Adipocyte (in vitro differentiated cells): ENCODE data around the gene CCDC184.
"Not testable (repeated sequence)": the region's sequence is repeated elsewhere in the genome, so short reads cannot be mapped to it uniquely, and the experiment has no call there.

Experiments used
- DNase-seq: peaks from one replicate; pipeline ENCODE4 v3.0.0-alpha.2; 2015; ENCODE audit warnings: low read depth
- H3K27me3 ChIP-seq: replicated peaks from 2 replicates; pipeline ENCODE4 v1.7.0; 2013; ENCODE audit warnings: mild to moderate bottlenecking, low read length, moderate library complexity; ENCODE audit not compliant: control insufficient read depth, insufficient read depth
- H3K36me3 ChIP-seq: 2 replicates; pipeline ENCODE4 v1.7.0; 2013; ENCODE audit warnings: low read length, mild to moderate bottlenecking, moderate library complexity; ENCODE audit not compliant: control insufficient read depth, insufficient read depth, severe bottlenecking
- H3K4me1 ChIP-seq: 2 replicates; pipeline ENCODE4 v1.7.0; 2013; ENCODE audit warnings: mild to moderate bottlenecking, low read length, moderate library complexity; ENCODE audit not compliant: control insufficient read depth, insufficient read depth
- H3K4me3 ChIP-seq: 2 replicates; pipeline ENCODE4 v1.7.0; 2013; ENCODE audit warnings: mild to moderate bottlenecking, low read length, moderate library complexity
- H3K9ac ChIP-seq: 2 replicates; pipeline ENCODE4 v1.7.0; 2013; ENCODE audit warnings: mild to moderate bottlenecking, low read length, moderate library complexity
- H3K9me3 ChIP-seq: 2 replicates; pipeline ENCODE4 v1.7.0; 2013; ENCODE audit warnings: mild to moderate bottlenecking, low read length, moderate library complexity; ENCODE audit not compliant: control insufficient read depth

CCDC184 gene

GRCh38 chr12:48194799-48195201, 11.4 kb downstream of the CCDC184 start:
- no peaks in the 10 kb centered on the region for H3K9me3 ChIP-seq
- peaks cover 36% of the 10 kb centered on the region for H3K4me1 ChIP-seq
- peak; percentile 61 for DNase-seq
- no peaks in the 10 kb centered on the region for H3K36me3 ChIP-seq
- no peak overlapping the region for H3K9ac ChIP-seq
- H3K27me3 ChIP-seq, result no peaks in the 10 kb centered on the region
- H3K4me3 ChIP-seq, result peak overlapping the region; percentile 21

GRCh38 chr12:48197549-48197970, 14.1 kb downstream of the CCDC184 start:
- peak overlapping the region; percentile 96 for H3K4me3 ChIP-seq
- H3K27me3 ChIP-seq, result no peaks in the 10 kb centered on the region
- peak; percentile 61 for DNase-seq
- H3K9ac ChIP-seq, result peak overlapping the region; percentile 96
- H3K9me3 ChIP-seq, result no peaks in the 10 kb centered on the region
- H3K4me1 ChIP-seq, result peaks cover 40% of the 10 kb centered on the region
- no peaks in the 10 kb centered on the region for H3K36me3 ChIP-seq

- Histone ChIP-seq H3K36me3 (no peaks in the 10 kb centered on the region), H3K9ac (peak overlapping the region; percentile 96), H3K4me3 (peak overlapping the region; percentile 96), H3K9me3 (no peaks in the 10 kb centered on the region), H3K27me3 (no peaks in the 10 kb centered on the region), H3K4me1 (peaks cover 40% of the 10 kb centered on the region)
- DNase-seq, result peak; percentile 92
These were observed 14.7 kb downstream of the CCDC184 start for GRCh38 chr12:48197971-48198671.

- peaks cover 40% of the 10 kb centered on the region for H3K4me1 ChIP-seq
- no peaks in the 10 kb centered on the region for H3K36me3 ChIP-seq
- H3K4me3 ChIP-seq, result peak overlapping the region; percentile 96
- peak; percentile 44 for DNase-seq
- peak overlapping the region; percentile 96 for H3K9ac ChIP-seq
- no peaks in the 10 kb centered on the region for H3K27me3 ChIP-seq
- H3K9me3 ChIP-seq, result no peaks in the 10 kb centered on the region
These were observed 15.2 kb downstream of the CCDC184 start for GRCh38 chr12:48198672-48198971.

GRCh38 chr12:48198985-48199384, 15.5 kb downstream of the CCDC184 start:
- Histone ChIP-seq H3K9me3 (no peaks in the 10 kb centered on the region), H3K27me3 (no peaks in the 10 kb centered on the region), H3K9ac (peak overlapping the region; percentile 96), H3K4me1 (peaks cover 40% of the 10 kb centered on the region), H3K36me3 (no peaks in the 10 kb centered on the region), H3K4me3 (peak overlapping the region; percentile 96)
- no peak for DNase-seq

GRCh38 chr12:48199774-48200221, 16.4 kb downstream of the CCDC184 start:
- Histone ChIP-seq H3K4me1 (peaks cover 35% of the 10 kb centered on the region), H3K36me3 (no peaks in the 10 kb centered on the region), H3K4me3 (peak overlapping the region; percentile 96), H3K9ac (peak overlapping the region; percentile 34), H3K9me3 (no peaks in the 10 kb centered on the region), H3K27me3 (no peaks in the 10 kb centered on the region)
- DNase-seq, result peak; percentile 56

- H3K27me3 ChIP-seq, result no peaks in the 10 kb centered on the region
- no peak for DNase-seq
- H3K4me1 ChIP-seq, result peaks cover 28% of the 10 kb centered on the region
- no peak overlapping the region for H3K9ac ChIP-seq
- peaks cover under 1% of the 10 kb centered on the region for H3K9me3 ChIP-seq
- H3K36me3 ChIP-seq, result no peaks in the 10 kb centered on the region
- H3K4me3 ChIP-seq, result no peak overlapping the region
These were observed 17.6 kb downstream of the CCDC184 start for GRCh38 chr12:48201091-48201490.

- Histone ChIP-seq H3K9me3 (peaks cover 5% of the 10 kb centered on the region), H3K36me3 (peaks cover 3% of the 10 kb centered on the region), H3K9ac (no peak overlapping the region), H3K4me3 (no peak overlapping the region), H3K27me3 (no peaks in the 10 kb centered on the region), H3K4me1 (peaks cover 28% of the 10 kb centered on the region)
- no peak for DNase-seq
These were observed 18.1 kb downstream of the CCDC184 start for GRCh38 chr12:48201516-48201915.

- Histone ChIP-seq H3K4me3 (no peak overlapping the region), H3K9me3 (peaks cover 14% of the 10 kb centered on the region), H3K27me3 (no peaks in the 10 kb centered on the region), H3K36me3 (peaks cover 3% of the 10 kb centered on the region), H3K4me1 (peaks cover 20% of the 10 kb centered on the region), H3K9ac (no peak overlapping the region)
- no peak for DNase-seq
These were observed 19.3 kb downstream of the CCDC184 start for GRCh38 chr12:48202766-48203165.

GRCh38 chr12:48203192-48203591, 19.7 kb downstream of the CCDC184 start, which contains the start of gene OR10AD1:
TSS of gene OR10AD1 (minus strand) at chr12:48203292. CDS start at chr12:48203292, 0 bp downstream.
- Histone ChIP-seq H3K9me3 (peaks cover 14% of the 10 kb centered on the region), H3K27me3 (no peaks in the 10 kb centered on the region), H3K4me3 (no peak within 1 kb of the TSS), H3K9ac (no peak within 1 kb of the TSS), H3K36me3 (peaks cover 3% of the 10 kb centered on the region), H3K4me1 (peaks cover 19% of the 10 kb centered on the region)
- no peak for DNase-seq

- Histone ChIP-seq H3K9me3 (peaks cover 14% of the 10 kb centered on the region), H3K27me3 (peaks cover 15% of the 10 kb centered on the region)
- H3K36me3 ChIP-seq, H3K4me1 ChIP-seq, DNase-seq, H3K9ac ChIP-seq, H3K4me3 ChIP-seq: not testable (repeated sequence)
These were observed 26.1 kb downstream of the CCDC184 start for GRCh38 chr12:48209495-48209894.

- Histone ChIP-seq H3K36me3 (no peaks in the 10 kb centered on the region), H3K27me3 (peaks cover 12% of the 10 kb centered on the region)
- no peak for DNase-seq
These were observed 33.3 kb downstream of the CCDC184 start for GRCh38 chr12:48216785-48217184.

More at GRCh38 chr12:48216785-48217184, 33.3 kb downstream of the CCDC184 start:
- Histone ChIP-seq H3K9ac (no peak overlapping the region), H3K9me3 (no peaks in the 10 kb centered on the region), H3K4me1 (no peaks in the 10 kb centered on the region), H3K4me3 (no peak overlapping the region)
